ENCODE results near the gene DUSP11. TPM values are rescaled to one million over a fixed set of nuclear protein-coding genes. Genes with fewer than 3 reads are reported as not detected.

Gene DUSP11
- total and polyA plus RNA-seq, 4 donors: 6.7 to 10.7 (median 9.2) TPM

DNA sequence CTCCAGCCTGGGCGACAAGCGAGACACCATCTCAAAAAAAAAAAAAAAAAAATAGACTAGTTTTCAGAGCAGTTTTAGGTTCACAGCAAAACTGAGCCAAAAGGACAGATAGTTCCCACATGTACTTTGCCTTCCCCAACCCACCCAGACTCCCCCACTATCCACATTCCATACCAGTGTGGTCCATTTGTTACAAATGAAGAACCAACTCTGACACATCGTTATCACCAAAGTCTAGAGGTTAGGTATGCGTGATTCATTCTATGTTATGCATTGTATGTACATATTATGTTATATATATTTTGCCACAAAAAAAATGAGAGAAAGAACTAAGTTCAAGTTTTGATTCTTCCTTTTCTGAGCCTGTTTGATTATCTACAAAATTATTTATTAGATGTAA is 3.5 kb downstream of the DUSP11 start:
- no peak for DNase-seq (ENCODE audit: low spot score)
- no peaks in the 10 kb centered on the region for H3K9me3 ChIP-seq (ENCODE audit: control insufficient read depth in 4 of 4, low read length in 3 of 4)
- no peaks in the 10 kb centered on the region for H3K27me3 ChIP-seq (ENCODE audit: control insufficient read depth in 4 of 4, insufficient read depth in 4 of 4, low read length in 3 of 4)
- H3K4me1 ChIP-seq (ENCODE audit: control insufficient read depth in 4 of 4, insufficient read depth in 4 of 4, low read length in 3 of 4): peaks cover 0 to 13% (median 9%) of the 10 kb centered on the region in 4 donors
- no peak overlapping the region for H3K9ac ChIP-seq (ENCODE audit: low read depth in 1 of 2, low read length in 2 of 2)
- peaks cover 5 to 37% (median 31%) of the 10 kb centered on the region in 4 donors for H3K36me3 ChIP-seq (ENCODE audit: control insufficient read depth in 4 of 4, insufficient read depth in 3 of 4, low read depth in 1 of 4, low read length in 3 of 4)
- TF ChIP-seq, protein P1, sequence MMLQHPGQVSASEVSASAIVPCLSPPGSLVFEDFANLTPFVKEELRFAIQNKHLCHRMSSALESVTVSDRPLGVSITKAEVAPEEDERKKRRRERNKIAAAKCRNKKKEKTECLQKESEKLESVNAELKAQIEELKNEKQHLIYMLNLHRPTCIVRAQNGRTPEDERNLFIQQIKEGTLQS (IDR thresholded peaks at IDR 0.05): no peak
- TF ChIP-seq GABPA (IDR thresholded peaks at IDR 0.05 in 1 of 2, conservative IDR thresholded peaks at IDR 0.05 in 1 of 2) (no peak), FOXA1 (IDR thresholded peaks at IDR 0.05) (no peak), SP1 (IDR thresholded peaks at IDR 0.05) (no peak), RAD21 (IDR thresholded peaks at IDR 0.05) (no peak), RXRA (IDR thresholded peaks at IDR 0.05) (no peak), FOXA2 (IDR thresholded peaks at IDR 0.05) (no peak), EGR1 (IDR thresholded peaks at IDR 0.05; ENCODE audit: low read depth in 2 of 2) (no peak), NR2F2 (IDR thresholded peaks at IDR 0.05) (no peak), YY1 (IDR thresholded peaks at IDR 0.05) (no peak), TAF1 (conservative IDR thresholded peaks at IDR 0.05) (no peak), JUND (IDR thresholded peaks at IDR 0.05) (no peak), HNF4G (IDR thresholded peaks at IDR 0.05) (no peak), HNF4A (conservative IDR thresholded peaks at IDR 0.05) (no peak)
- TF ChIP-seq, protein P2, sequence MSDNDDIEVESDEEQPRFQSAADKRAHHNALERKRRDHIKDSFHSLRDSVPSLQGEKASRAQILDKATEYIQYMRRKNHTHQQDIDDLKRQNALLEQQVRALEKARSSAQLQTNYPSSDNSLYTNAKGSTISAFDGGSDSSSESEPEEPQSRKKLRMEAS (IDR thresholded peaks at IDR 0.05): no peak
- TF ChIP-seq, protein P3, sequence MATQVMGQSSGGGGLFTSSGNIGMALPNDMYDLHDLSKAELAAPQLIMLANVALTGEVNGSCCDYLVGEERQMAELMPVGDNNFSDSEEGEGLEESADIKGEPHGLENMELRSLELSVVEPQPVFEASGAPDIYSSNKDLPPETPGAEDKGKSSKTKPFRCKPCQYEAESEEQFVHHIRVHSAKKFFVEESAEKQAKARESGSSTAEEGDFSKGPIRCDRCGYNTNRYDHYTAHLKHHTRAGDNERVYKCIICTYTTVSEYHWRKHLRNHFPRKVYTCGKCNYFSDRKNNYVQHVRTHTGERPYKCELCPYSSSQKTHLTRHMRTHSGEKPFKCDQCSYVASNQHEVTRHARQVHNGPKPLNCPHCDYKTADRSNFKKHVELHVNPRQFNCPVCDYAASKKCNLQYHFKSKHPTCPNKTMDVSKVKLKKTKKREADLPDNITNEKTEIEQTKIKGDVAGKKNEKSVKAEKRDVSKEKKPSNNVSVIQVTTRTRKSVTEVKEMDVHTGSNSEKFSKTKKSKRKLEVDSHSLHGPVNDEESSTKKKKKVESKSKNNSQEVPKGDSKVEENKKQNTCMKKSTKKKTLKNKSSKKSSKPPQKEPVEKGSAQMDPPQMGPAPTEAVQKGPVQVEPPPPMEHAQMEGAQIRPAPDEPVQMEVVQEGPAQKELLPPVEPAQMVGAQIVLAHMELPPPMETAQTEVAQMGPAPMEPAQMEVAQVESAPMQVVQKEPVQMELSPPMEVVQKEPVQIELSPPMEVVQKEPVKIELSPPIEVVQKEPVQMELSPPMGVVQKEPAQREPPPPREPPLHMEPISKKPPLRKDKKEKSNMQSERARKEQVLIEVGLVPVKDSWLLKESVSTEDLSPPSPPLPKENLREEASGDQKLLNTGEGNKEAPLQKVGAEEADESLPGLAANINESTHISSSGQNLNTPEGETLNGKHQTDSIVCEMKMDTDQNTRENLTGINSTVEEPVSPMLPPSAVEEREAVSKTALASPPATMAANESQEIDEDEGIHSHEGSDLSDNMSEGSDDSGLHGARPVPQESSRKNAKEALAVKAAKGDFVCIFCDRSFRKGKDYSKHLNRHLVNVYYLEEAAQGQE (IDR thresholded peaks at IDR 0.05): no peak
- TF ChIP-seq, protein P4, sequence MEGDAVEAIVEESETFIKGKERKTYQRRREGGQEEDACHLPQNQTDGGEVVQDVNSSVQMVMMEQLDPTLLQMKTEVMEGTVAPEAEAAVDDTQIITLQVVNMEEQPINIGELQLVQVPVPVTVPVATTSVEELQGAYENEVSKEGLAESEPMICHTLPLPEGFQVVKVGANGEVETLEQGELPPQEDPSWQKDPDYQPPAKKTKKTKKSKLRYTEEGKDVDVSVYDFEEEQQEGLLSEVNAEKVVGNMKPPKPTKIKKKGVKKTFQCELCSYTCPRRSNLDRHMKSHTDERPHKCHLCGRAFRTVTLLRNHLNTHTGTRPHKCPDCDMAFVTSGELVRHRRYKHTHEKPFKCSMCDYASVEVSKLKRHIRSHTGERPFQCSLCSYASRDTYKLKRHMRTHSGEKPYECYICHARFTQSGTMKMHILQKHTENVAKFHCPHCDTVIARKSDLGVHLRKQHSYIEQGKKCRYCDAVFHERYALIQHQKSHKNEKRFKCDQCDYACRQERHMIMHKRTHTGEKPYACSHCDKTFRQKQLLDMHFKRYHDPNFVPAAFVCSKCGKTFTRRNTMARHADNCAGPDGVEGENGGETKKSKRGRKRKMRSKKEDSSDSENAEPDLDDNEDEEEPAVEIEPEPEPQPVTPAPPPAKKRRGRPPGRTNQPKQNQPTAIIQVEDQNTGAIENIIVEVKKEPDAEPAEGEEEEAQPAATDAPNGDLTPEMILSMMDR (IDR thresholded peaks at IDR 0.05; ENCODE audit: low read depth, low read length, missing input control): no peak
- TF ChIP-seq, protein P5, sequence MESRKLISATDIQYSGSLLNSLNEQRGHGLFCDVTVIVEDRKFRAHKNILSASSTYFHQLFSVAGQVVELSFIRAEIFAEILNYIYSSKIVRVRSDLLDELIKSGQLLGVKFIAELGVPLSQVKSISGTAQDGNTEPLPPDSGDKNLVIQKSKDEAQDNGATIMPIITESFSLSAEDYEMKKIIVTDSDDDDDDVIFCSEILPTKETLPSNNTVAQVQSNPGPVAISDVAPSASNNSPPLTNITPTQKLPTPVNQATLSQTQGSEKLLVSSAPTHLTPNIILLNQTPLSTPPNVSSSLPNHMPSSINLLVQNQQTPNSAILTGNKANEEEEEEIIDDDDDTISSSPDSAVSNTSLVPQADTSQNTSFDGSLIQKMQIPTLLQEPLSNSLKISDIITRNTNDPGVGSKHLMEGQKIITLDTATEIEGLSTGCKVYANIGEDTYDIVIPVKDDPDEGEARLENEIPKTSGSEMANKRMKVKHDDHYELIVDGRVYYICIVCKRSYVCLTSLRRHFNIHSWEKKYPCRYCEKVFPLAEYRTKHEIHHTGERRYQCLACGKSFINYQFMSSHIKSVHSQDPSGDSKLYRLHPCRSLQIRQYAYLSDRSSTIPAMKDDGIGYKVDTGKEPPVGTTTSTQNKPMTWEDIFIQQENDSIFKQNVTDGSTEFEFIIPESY (IDR thresholded peaks at IDR 0.05): no peak
- no peak overlapping the region for H3K4me3 ChIP-seq (ENCODE audit: low read depth in 1 of 3, low read length in 3 of 3)
- WGBS: 97% methylated on average over 4 of the region's 4 CpGs
- H3K27ac ChIP-seq (ENCODE audit: low read depth in 1 of 2, low read length in 2 of 2): no peak overlapping the region
